ENCODE results near the gene ELMO3. TPM values are rescaled to one million over a fixed set of nuclear protein-coding genes. Genes with fewer than 3 reads are reported as not detected.
A peak's percentile ranks its signal among the peaks of the same experiment; 100 is the strongest.

ELMO3 gene
- total and polyA plus RNA-seq, 2 of the 13 experiments (the other 11 are each of a cell fraction or from before 2014, with no cell fraction given), result 2.6 to 4.0 TPM

DNA sequence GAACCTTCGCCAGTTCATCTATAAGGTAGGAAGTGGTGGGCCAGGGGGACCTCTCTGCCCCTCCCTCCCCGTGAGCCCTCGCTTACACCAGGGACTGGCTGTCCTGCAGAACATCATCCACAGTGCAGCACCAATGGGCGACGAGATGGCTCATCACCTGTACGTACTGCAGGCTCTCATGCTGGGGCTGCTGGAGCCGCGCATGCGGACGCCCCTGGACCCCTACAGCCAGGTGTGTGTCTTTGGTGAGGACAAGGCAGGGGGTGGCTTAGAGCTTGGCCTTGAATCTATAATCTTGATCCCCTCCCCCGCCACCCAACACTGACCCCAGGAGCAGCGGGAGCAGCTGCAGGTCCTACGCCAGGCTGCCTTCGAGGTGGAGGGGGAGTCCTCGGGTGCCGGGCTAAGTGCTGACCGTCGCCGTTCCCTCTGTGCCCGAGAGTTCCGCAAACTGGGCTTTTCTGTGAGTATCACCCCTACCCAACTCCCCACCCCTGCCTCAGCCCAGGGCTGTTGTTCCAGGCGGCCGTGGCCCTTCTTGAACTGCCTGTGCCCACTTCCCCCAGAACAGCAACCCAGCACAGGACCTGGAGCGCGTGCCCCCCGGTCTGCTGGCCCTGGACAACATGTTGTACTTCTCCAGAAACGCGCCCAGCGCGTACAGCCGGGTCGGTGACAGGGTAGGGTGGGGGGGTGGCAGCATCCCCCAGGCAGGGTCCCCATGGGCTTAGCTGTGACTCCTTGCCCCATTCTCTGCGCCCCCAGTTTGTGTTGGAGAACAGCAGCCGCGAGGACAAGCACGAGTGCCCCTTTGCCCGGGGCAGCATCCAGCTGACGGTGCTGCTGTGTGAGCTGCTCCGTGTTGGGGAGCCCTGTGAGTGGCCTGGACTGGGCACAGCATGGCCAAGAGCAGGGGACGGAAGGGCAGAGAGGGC lies 2.7 kb downstream of the ELMO3 start:
- no peak for TF ChIP-seq GABPA (IDR thresholded peaks at IDR 0.05; ENCODE audit: low read depth, low read length)
- no peak for TF ChIP-seq GABPA (CRISPR knock-in tag; IDR thresholded peaks at IDR 0.05; ENCODE audit: low read depth)
- TF ChIP-seq PCBP1 (IDR thresholded peaks at IDR 0.05; ENCODE audit: borderline replicate concordance, low read depth, low read length), result no peak; the same call in 1 of the 2 replicates
- 0 out of 4 replicates have a peak, but pooled peaks of 1 of the 2 experiments have one; percentile 3 for TF ChIP-seq POLR2A (IDR thresholded peaks at IDR 0.05; ENCODE audit: insufficient read depth in 1 of 2, low read depth in 2 of 2, low read length in 2 of 2)
- peak; percentile 68 for TF ChIP-seq AGO2 (optimal IDR thresholded peaks at IDR 0.05; ENCODE audit: low read depth, low read length)
- TF ChIP-seq, protein P1, sequence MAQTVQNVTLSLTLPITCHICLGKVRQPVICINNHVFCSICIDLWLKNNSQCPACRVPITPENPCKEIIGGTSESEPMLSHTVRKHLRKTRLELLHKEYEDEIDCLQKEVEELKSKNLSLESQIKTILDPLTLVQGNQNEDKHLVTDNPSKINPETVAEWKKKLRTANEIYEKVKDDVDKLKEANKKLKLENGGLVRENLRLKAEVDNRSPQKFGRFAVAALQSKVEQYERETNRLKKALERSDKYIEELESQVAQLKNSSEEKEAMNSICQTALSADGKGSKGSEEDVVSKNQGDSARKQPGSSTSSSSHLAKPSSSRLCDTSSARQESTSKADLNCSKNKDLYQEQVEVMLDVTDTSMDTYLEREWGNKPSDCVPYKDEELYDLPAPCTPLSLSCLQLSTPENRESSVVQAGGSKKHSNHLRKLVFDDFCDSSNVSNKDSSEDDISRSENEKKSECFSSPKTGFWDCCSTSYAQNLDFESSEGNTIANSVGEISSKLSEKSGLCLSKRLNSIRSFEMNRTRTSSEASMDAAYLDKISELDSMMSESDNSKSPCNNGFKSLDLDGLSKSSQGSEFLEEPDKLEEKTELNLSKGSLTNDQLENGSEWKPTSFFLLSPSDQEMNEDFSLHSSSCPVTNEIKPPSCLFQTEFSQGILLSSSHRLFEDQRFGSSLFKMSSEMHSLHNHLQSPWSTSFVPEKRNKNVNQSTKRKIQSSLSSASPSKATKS (CRISPR knock-in tag; IDR thresholded peaks at IDR 0.05), result no peak
- no peak for TF ChIP-seq TEAD2 (CRISPR knock-in tag; IDR thresholded peaks at IDR 0.05)
- Histone ChIP-seq H3K9me3 (ENCODE audit: low read length) (no peaks in the 10 kb centered on the region), H3K4me1 (ENCODE audit: insufficient read depth, low read length) (peaks cover 17% of the 10 kb centered on the region), H3K36me3 (replicated peaks in 1 of 2; ENCODE audit: control insufficient read depth in 1 of 2, insufficient read depth in 2 of 2, low read length in 2 of 2) (peaks cover 39 to 51% of the 10 kb centered on the region in 2 experiments), H2AFZ (ENCODE audit: low read length) (no peak overlapping the region), H3K27me3 (ENCODE audit: control insufficient read depth in 1 of 2, insufficient read depth in 2 of 2, low read length in 2 of 2) (no peaks in the 10 kb centered on the region), H3K4me3 (replicated peaks in 1 of 3; ENCODE audit: insufficient read depth in 1 of 3, low read depth in 2 of 3, low read length in 3 of 3) (no peak overlapping the region), H3K79me2 (ENCODE audit: insufficient read depth, low read length) (no peaks in the 10 kb centered on the region), H3K4me2 (ENCODE audit: low read depth, low read length) (no peak overlapping the region), H3K27ac (ENCODE audit: extremely low read length, insufficient read depth, low read length) (no peak overlapping the region), H3K9ac (ENCODE audit: insufficient read depth, low read depth, low read length) (no peak overlapping the region), H4K20me1 (ENCODE audit: insufficient read depth, low read length) (no peaks in the 10 kb centered on the region)
- no TSS peak for BruUV-seq (replicated peaks)
- ATAC-seq (no peak), DNase-seq (ENCODE audit: low spot score) (no peak), FAIRE-seq (no peak)
- intact Hi-C loops (cut with micrococcal nuclease; ENCODE audit: unreplicated experiment), result no loop called here
- in situ Hi-C loops (cut with HindIII; ENCODE audit: extremely low pct_ligation_motif_present, low pct_unique_long_range_greater_than_20kb), result no loop called here
- CTCF ChIA-PET (ENCODE audit: low intra/inter-chr PET ratio, low total read pairs), result no interaction called here
- WGBS (ENCODE audit: low lambda C conversion rate), result 96% methylated on average over 32 of the region's 40 CpGs
- POLR2A ChIA-PET, result interaction anchor here (0.7 to 1.2 kb wide), 5 partner anchors 9 to 44 kb away, joined by 3 to 4 read pairs (median 3); partner anchors contain the start of genes E2F4 and TMEM208

Measured in HepG2 (cell line).